Breast epithelium (tissue), 4 donors: ENCODE results near the gene TESK2. TPM values are rescaled to one million over a fixed set of nuclear protein-coding genes. Genes with fewer than 3 reads are reported as not detected.

Experiments
- DNase-seq, 2 donors: peaks; one replicate each; pipeline ENCODE4 v3.0.0-alpha.2; 2019; ENCODE audit warnings: low spot score in 2 of 2
- H3K27ac ChIP-seq, 2 donors: fragments of 200-600 bp; sonication (generic) in 1 of 2; one replicate each; pipeline ENCODE4 v1.5.1; 2016 to 2019; ENCODE audit warnings: mild to moderate bottlenecking in 1 of 2
- H3K27me3 ChIP-seq, 2 donors: fragments of 200-600 bp; sonication (generic) in 1 of 2; one replicate each; pipeline versions ENCODE4 v1.5.1 to v1.6.0; 2017 to 2019; ENCODE audit warnings: control low read depth in 1 of 2, mild to moderate bottlenecking in 1 of 2
- H3K36me3 ChIP-seq: fragments of 200-600 bp; one replicate; pipeline ENCODE4 v1.5.1; 2019
- H3K4me1 ChIP-seq, 2 donors: fragments of 200-600 bp; sonication (generic); one replicate each; pipeline ENCODE4 v1.5.1; 2016 to 2019; ENCODE audit warnings: control low read depth in 1 of 2
- H3K4me3 ChIP-seq, 3 donors: fragments of 200-600 bp; sonication (generic); 1 replicate in 2 of 3; 2 replicates in 1 of 3; pipeline ENCODE4 v1.5.1; 2016 to 2019; ENCODE audit warnings: mild to moderate bottlenecking in 3 of 3, moderate library complexity in 2 of 3
- H3K9me3 ChIP-seq, 2 donors: fragments of 200-600 bp; sonication (generic) in 1 of 2; one replicate each; pipeline ENCODE4 v1.5.1; 2016 to 2019; ENCODE audit warnings: control low read depth in 1 of 2
- POLR2A ChIP-seq: fragments of 450-650 bp; IDR thresholded peaks from one replicate; pipeline ENCODE4 v1.6.1; 2016; ENCODE audit warnings: antibody characterized with exemption, mild to moderate bottlenecking, moderate library complexity
- POLR2AphosphoS5 ChIP-seq, 3 donors: sonication (generic); formaldehyde crosslinking; IDR thresholded peaks; one replicate each; pipeline ENCODE4 v1.6.1; 2017; ENCODE audit warnings: antibody characterized with exemption in 3 of 3
- intact Hi-C: fragments of 100-400 bp; cut with DNase I; formaldehyde crosslinking; loops from one replicate; pipeline ENCODE4 v1.15.1; 2023; ENCODE audit warnings: low total_unique reads
- total RNA-seq, 3 donors: library from RNA; depleted of rRNA; stranded (reverse); fragments of >200 nt; gene quantifications; one replicate each; pipeline ENCODE4 v1.1.0, GENCODE V29; 2016
- TF ChIP-seq, protein P1 (sequence below), 3 donors: fragments of 450-650 bp; IDR thresholded peaks; one replicate each; pipeline ENCODE4 v1.5.1; 2016 to 2017; ENCODE audit warnings: antibody characterized with exemption in 3 of 3, mild to moderate bottlenecking in 3 of 3, moderate library complexity in 3 of 3

TESK2 gene
- total RNA-seq, 3 donors from 2014 or later = 6.2 to 19.2 (median 11.1) TPM

- no peak for TF ChIP-seq POLR2AphosphoS5 (IDR thresholded peaks at IDR 0.05)
- Histone ChIP-seq H3K27ac (peak overlapping the region; percentile 91 to 96), H3K36me3 (no peaks in the 10 kb centered on the region), H3K4me3 (peak overlapping the region; percentile 62 to 86 (median 67)), H3K27me3 (no peaks in the 10 kb centered on the region), H3K4me1 (peaks cover 0 to 6% of the 10 kb centered on the region in 2 donors), H3K9me3 (no peaks in the 10 kb centered on the region)
- no peak for DNase-seq
- intact Hi-C loops = loop anchor here (5.0 kb wide), 1 partner anchor 292 kb away; the partner anchor contains the start of genes HECTD3 and UROD
Observed at GRCh38 chr1:45304311-45305081, 186.5 kb downstream of the TESK2 start.

GRCh38 chr1:45303520-45304310 lies 187.2 kb downstream of the TESK2 start:
- intact Hi-C loops = loop anchor here (5.0 kb wide), 1 partner anchor 291 kb away; the partner anchor contains the start of genes HECTD3 and UROD
- H3K27ac ChIP-seq = peak overlapping the region; percentile 91 to 96
- H3K9me3 ChIP-seq = no peaks in the 10 kb centered on the region
- TF ChIP-seq POLR2A = peak; percentile 55
- TF ChIP-seq, protein P1, sequence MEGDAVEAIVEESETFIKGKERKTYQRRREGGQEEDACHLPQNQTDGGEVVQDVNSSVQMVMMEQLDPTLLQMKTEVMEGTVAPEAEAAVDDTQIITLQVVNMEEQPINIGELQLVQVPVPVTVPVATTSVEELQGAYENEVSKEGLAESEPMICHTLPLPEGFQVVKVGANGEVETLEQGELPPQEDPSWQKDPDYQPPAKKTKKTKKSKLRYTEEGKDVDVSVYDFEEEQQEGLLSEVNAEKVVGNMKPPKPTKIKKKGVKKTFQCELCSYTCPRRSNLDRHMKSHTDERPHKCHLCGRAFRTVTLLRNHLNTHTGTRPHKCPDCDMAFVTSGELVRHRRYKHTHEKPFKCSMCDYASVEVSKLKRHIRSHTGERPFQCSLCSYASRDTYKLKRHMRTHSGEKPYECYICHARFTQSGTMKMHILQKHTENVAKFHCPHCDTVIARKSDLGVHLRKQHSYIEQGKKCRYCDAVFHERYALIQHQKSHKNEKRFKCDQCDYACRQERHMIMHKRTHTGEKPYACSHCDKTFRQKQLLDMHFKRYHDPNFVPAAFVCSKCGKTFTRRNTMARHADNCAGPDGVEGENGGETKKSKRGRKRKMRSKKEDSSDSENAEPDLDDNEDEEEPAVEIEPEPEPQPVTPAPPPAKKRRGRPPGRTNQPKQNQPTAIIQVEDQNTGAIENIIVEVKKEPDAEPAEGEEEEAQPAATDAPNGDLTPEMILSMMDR (IDR thresholded peaks at IDR 0.05) = peak; percentile 17 to 58 (median 48)
- TF ChIP-seq POLR2AphosphoS5 (IDR thresholded peaks at IDR 0.05) = peak; percentile 66 to 87 (median 84)
- H3K4me3 ChIP-seq = peak overlapping the region; percentile 62 to 86 (median 67)
- peak; percentile 98 to 99 for DNase-seq
- peaks cover 0 to 6% of the 10 kb centered on the region in 2 donors for H3K4me1 ChIP-seq
- no peaks in the 10 kb centered on the region for H3K27me3 ChIP-seq
- no peaks in the 10 kb centered on the region for H3K36me3 ChIP-seq

DNA sequence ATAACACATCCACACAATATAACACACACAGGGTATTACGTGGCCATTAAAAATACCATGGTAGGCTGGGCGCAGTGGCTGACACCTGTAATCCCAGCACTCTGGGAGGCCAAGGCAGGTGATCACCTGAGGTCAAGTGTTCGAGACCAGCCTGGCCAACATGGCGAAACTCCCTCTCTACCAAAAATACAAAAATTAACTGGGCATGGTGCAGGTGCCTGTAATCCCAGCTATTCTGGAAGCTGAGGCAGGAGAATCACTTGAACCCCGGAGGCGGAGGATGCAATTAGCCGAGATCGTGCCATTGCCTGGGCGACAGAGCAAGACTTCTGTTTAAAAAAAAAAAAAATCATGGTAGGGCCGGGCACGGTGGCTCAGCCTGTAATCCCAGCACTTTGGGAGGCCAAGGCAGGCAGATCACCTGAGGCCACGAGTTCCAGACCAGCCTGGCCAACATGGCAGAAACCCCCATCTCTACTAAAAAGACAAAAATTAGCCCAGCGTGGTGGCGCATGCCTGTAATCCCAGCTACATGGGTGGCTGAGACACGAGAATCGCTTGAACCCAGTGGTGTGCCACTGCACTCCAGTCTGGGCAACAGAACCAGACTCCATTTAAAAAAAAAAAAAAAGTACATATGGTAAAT lies 188.3 kb downstream of the TESK2 start:
- intact Hi-C loops = loop anchor here (5.0 kb wide), 1 partner anchor 290 kb away; the partner anchor contains the start of genes HECTD3 and UROD
- H3K4me3 ChIP-seq = peak overlapping the region; percentile 62 to 86 (median 67)
- no peak for DNase-seq
- H3K27me3 ChIP-seq = no peaks in the 10 kb centered on the region
- peaks cover 0 to 6% of the 10 kb centered on the region in 2 donors for H3K4me1 ChIP-seq
- no peaks in the 10 kb centered on the region for H3K9me3 ChIP-seq
- TF ChIP-seq POLR2A (no peak), POLR2AphosphoS5 (IDR thresholded peaks at IDR 0.05) (no peak)
- TF ChIP-seq, protein P1 (IDR thresholded peaks at IDR 0.05) = no peak
- H3K36me3 ChIP-seq = no peaks in the 10 kb centered on the region
- H3K27ac ChIP-seq = peak overlapping the region; percentile 91 to 95

- peaks cover 0 to 6% of the 10 kb centered on the region in 2 donors for H3K4me1 ChIP-seq
- H3K27me3 ChIP-seq = no peaks in the 10 kb centered on the region
- H3K36me3 ChIP-seq = no peaks in the 10 kb centered on the region
- TF ChIP-seq POLR2A = no peak
- no peak for TF ChIP-seq POLR2AphosphoS5 (IDR thresholded peaks at IDR 0.05)
- TF ChIP-seq, protein P1 (IDR thresholded peaks at IDR 0.05) = no peak
- H3K9me3 ChIP-seq = no peaks in the 10 kb centered on the region
- H3K4me3 ChIP-seq = no peak overlapping the region
- intact Hi-C loops = loop anchor here (5.0 kb wide), 1 partner anchor 288 kb away; the partner anchor contains the start of genes HECTD3 and UROD
- DNase-seq = no peak
- no peak overlapping the region for H3K27ac ChIP-seq
Observed at GRCh38 chr1:45300669-45300997, 190.3 kb downstream of the TESK2 start.

GRCh38 chr1:45299981-45300668 lies 190.8 kb downstream of the TESK2 start:
- intact Hi-C loops = loop anchor here (5.0 kb wide), 1 partner anchor 288 kb away; the partner anchor contains the start of genes HECTD3 and UROD
- no peak for DNase-seq
- no peak for TF ChIP-seq POLR2AphosphoS5 (IDR thresholded peaks at IDR 0.05)
- no peak for TF ChIP-seq POLR2A
- TF ChIP-seq, protein P1 (IDR thresholded peaks at IDR 0.05) = peak in 2 of 3 donors; percentile 58 to 65

More at GRCh38 chr1:45299981-45300668, 190.8 kb downstream of the TESK2 start:
- Histone ChIP-seq H3K27ac (no peak overlapping the region), H3K4me1 (peaks cover 0 to 6% of the 10 kb centered on the region in 2 donors), H3K4me3 (no peak overlapping the region), H3K27me3 (no peaks in the 10 kb centered on the region), H3K9me3 (no peaks in the 10 kb centered on the region), H3K36me3 (no peaks in the 10 kb centered on the region)
